ENCODE results near the gene GBX1. TPM values are rescaled to one million over a fixed set of nuclear protein-coding genes. Genes with fewer than 3 reads are reported as not detected.

GBX1 gene
- total RNA-seq, 1 experiment from 2014 or later = not detected

GRCh38 chr7:151139791-151140190 lies 27.7 kb downstream of the GBX1 start:
- no peak for DNase-seq (ENCODE audit: low read depth)

GRCh38 chr7:151139071-151139790 lies 28.3 kb downstream of the GBX1 start:
- no peak for DNase-seq (ENCODE audit: low read depth)

- DNase-seq (ENCODE audit: low read depth) = no peak
Observed at GRCh38 chr7:151138153-151138851, 29.2 kb downstream of the GBX1 start.

- no peak for DNase-seq (ENCODE audit: low read depth)
Observed at GRCh38 chr7:151137791-151138152, 29.7 kb downstream of the GBX1 start.

GRCh38 chr7:151137076-151137675 lies 30.3 kb downstream of the GBX1 start:
- DNase-seq (ENCODE audit: low read depth) = no peak

- DNase-seq (ENCODE audit: low read depth) = no peak
Observed at GRCh38 chr7:151135866-151136843, 31.3 kb downstream of the GBX1 start.

GRCh38 chr7:151135525-151135845 lies 32.0 kb downstream of the GBX1 start:
- no peak for DNase-seq (ENCODE audit: low read depth)

GRCh38 chr7:151134743-151135524 lies 32.6 kb downstream of the GBX1 start:
- no peak for DNase-seq (ENCODE audit: low read depth)

- no peak for DNase-seq (ENCODE audit: low read depth)
Observed at GRCh38 chr7:151133986-151134742, 33.3 kb downstream of the GBX1 start.

GRCh38 chr7:151133266-151133985 lies 34.1 kb downstream of the GBX1 start:
- DNase-seq (ENCODE audit: low read depth) = no peak

- no peak for DNase-seq (ENCODE audit: low read depth)
Observed at GRCh38 chr7:151132461-151133205, 34.9 kb downstream of the GBX1 start.

GRCh38 chr7:151131592-151132293 lies 35.8 kb downstream of the GBX1 start:
- no peak for DNase-seq (ENCODE audit: low read depth)

GRCh38 chr7:151131224-151131591 lies 36.3 kb downstream of the GBX1 start:
- no peak for DNase-seq (ENCODE audit: low read depth)

GRCh38 chr7:151130741-151131157 lies 36.7 kb downstream of the GBX1 start:
- no peak for DNase-seq (ENCODE audit: low read depth)

- no peak for DNase-seq (ENCODE audit: low read depth)
Observed at GRCh38 chr7:151129960-151130591, 37.4 kb downstream of the GBX1 start.

GRCh38 chr7:151129117-151129959 lies 38.2 kb downstream of the GBX1 start:
- no peak for DNase-seq (ENCODE audit: low read depth)

GRCh38 chr7:151128716-151129115 lies 38.8 kb downstream of the GBX1 start:
- no peak for DNase-seq (ENCODE audit: low read depth)

Measured in HT1080 (cell line).